ENCODE results near the gene SPECC1.

DNA sequence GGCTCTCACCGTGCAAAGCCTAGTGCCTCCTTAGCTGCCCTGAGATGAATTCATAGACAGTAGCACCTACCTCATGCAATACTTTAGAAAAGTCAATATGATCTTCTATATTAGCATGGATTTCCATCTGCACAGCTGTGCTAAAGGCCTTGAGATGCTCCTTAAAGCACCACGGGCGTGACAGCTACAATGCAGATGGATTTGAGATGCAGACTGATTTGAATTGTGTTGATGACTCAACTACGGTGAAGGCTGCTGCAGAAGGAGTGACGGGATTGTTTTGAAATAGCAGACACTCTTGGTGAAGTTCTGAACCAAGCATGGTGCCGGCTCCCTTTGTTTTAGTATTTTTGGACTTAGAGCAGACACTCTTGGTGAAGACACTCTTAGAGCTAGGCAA lies 88.2 kb downstream of the SPECC1 start:
- TF ChIP-seq, protein P1, sequence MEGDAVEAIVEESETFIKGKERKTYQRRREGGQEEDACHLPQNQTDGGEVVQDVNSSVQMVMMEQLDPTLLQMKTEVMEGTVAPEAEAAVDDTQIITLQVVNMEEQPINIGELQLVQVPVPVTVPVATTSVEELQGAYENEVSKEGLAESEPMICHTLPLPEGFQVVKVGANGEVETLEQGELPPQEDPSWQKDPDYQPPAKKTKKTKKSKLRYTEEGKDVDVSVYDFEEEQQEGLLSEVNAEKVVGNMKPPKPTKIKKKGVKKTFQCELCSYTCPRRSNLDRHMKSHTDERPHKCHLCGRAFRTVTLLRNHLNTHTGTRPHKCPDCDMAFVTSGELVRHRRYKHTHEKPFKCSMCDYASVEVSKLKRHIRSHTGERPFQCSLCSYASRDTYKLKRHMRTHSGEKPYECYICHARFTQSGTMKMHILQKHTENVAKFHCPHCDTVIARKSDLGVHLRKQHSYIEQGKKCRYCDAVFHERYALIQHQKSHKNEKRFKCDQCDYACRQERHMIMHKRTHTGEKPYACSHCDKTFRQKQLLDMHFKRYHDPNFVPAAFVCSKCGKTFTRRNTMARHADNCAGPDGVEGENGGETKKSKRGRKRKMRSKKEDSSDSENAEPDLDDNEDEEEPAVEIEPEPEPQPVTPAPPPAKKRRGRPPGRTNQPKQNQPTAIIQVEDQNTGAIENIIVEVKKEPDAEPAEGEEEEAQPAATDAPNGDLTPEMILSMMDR (IDR thresholded peaks at IDR 0.05; ENCODE audit: insufficient read depth, low read depth, low read length): no peak
- no peak for TF ChIP-seq EZH2 (IDR thresholded peaks at IDR 0.05; ENCODE audit: insufficient read depth, low read length)

Measured in astrocyte (in vitro differentiated cells and primary cell).